Small intestine (tissue), 7 donors: ENCODE measurements around the gene PTGR3. TPM values are rescaled to one million over a fixed set of nuclear protein-coding genes. Genes with fewer than 3 reads are reported as not detected.
A peak's percentile ranks its signal among the peaks of the same experiment; 100 is the strongest.

Source experiments
- DNase-seq, 2 donors: peaks; one replicate each; pipeline versions ENCODE4 v3.0.0 to v3.0.0-alpha.2; 2013
- FAIRE-seq: peaks from 2 replicates; lab custom pipeline; 2012; peaks lifted over from hg19 to GRCh38; lab: Jason Lieb, UNC
- H3K27ac ChIP-seq, 3 donors: one replicate each; pipeline ENCODE4 v1.5.1; 2013; ENCODE audit warnings: low read length in 2 of 3, mild to moderate bottlenecking in 2 of 3, control low read depth in 1 of 3, inconsistent platforms in 1 of 3, low read depth in 1 of 3, moderate library complexity in 1 of 3
- H3K27me3 ChIP-seq, 3 donors: one replicate each; pipeline ENCODE4 v1.6.1; 2013; ENCODE audit warnings: low read length in 3 of 3, inconsistent platforms in 1 of 3; ENCODE audit not compliant: control insufficient read depth in 3 of 3, insufficient read depth in 3 of 3
- H3K36me3 ChIP-seq, 3 donors: one replicate each; pipeline ENCODE4 v1.6.1; 2013; ENCODE audit warnings: low read length in 3 of 3, inconsistent platforms in 1 of 3, low read depth in 1 of 3, mild to moderate bottlenecking in 1 of 3, moderate library complexity in 1 of 3; ENCODE audit not compliant: control insufficient read depth in 3 of 3, insufficient read depth in 2 of 3
- H3K4me1 ChIP-seq, 3 donors: one replicate each; pipeline ENCODE4 v1.6.1; 2013; ENCODE audit warnings: low read length in 2 of 3, inconsistent platforms in 1 of 3, low read depth in 1 of 3, mild to moderate bottlenecking in 1 of 3, moderate library complexity in 1 of 3; ENCODE audit not compliant: control insufficient read depth in 3 of 3, insufficient read depth in 2 of 3
- H3K4me3 ChIP-seq, 3 donors: one replicate each; pipeline ENCODE4 v1.5.1; 2013; ENCODE audit warnings: low read length in 3 of 3, control low read depth in 1 of 3, inconsistent platforms in 1 of 3, low read depth in 1 of 3, mild to moderate bottlenecking in 1 of 3, moderate library complexity in 1 of 3
- H3K9me3 ChIP-seq, 2 donors: one replicate each; pipeline ENCODE4 v1.6.1; 2013; ENCODE audit warnings: low read depth in 1 of 2, low read length in 1 of 2; ENCODE audit not compliant: control insufficient read depth in 2 of 2, insufficient read depth in 1 of 2
- WGBS, 3 donors: extraction: QIAGEN DNeasy Blood & Tissue Kit; methylation state at CpG; one replicate each; pipeline ENCODE4 v1.1.7; 2013; 5-methylcytosine and 5-hydroxymethylcytosine counted together
- polyA plus RNA-seq, 4 donors: library from polyadenylated mRNA; stranded (reverse) in 3 of 4; unstranded in 1 of 4; fragments of 200-250 nt in 3 of 4; fragments of 120-200 nt in 1 of 4; gene quantifications; one replicate each; pipeline versions ENCODE4 v1.2.1 to v1.2.3, GENCODE V29; 2013
- donor health status: healthy with polysubstance abuse.
- donor health status: control.
- donor health status: control.
- donor health status: Bipolar disorder and iron deficiency.
- donor health status: healthy.

Gene PTGR3
- polyA plus RNA-seq, 4 donors = 11.6 to 49.7 (median 22.1) TPM

DNA sequence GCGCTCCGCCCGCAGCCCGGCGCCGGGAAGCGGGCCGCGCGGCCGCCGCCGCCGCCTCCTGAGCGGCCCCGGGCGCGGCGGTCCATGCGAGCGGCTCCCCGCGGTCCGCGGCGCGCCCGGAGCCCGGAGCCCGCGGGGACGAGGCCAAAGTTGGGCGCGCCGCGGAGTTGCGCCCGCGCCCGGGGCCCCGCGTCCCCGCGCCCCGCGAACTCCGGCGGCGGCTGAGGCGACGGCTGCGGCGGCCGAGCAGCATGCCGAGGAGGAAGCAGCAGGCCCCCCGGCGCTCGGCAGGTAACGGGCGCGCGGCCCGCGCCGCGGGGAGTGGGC lies 2.6 kb upstream of the PTGR3 start:
- WGBS, 3 donors = 0 to 1% (median 0%) methylated on average over 33 to 66 of the region's 66 CpGs
- H3K36me3 ChIP-seq = peaks cover 0 to 2% (median 0%) of the 10 kb centered on the region in 3 donors
- FAIRE-seq (no peak), DNase-seq (no peak)
- H3K27me3 ChIP-seq = no peaks in the 10 kb centered on the region
- peak overlapping the region in 2 of 3 donors; percentile 96 to 97 for H3K4me3 ChIP-seq
- peak overlapping the region; percentile 87 to 92 (median 90) for H3K27ac ChIP-seq
- H3K4me1 ChIP-seq = peaks cover 6 to 42% (median 23%) of the 10 kb centered on the region in 3 donors
- no peaks in the 10 kb centered on the region for H3K9me3 ChIP-seq

DNA sequence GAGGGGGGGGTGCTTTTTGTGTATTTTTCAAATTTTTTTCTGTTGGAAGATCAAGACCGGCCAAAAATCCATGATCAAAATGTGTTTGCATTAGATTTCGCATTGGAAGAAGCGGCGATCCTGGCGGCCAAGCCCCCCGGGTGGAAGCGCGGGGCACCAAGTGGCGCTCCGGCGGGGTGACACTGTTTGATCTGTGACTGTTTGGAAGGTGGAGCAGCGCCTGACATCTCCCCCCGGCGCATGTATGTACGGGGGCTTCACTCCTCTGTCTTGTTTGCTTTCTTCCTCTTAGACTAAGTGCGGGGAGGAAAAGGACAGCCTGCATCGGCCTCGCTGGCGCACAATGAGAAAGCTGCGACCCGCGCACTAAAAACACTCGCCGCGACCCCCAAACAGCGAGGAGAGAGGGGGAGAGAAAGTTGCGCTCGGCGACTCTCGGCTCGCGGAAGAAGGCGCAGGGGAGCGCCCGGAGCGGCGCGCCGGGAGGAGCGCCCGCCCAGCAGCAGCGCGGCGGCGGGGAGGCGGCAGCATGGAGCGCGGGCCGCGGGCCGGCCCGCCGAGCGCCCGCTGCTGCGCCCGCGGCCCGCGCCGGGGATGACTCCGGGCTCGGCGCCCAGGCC lies 2.2 kb upstream of the PTGR3 start:
- H3K9me3 ChIP-seq = no peaks in the 10 kb centered on the region
- H3K27ac ChIP-seq = peak overlapping the region; percentile 84 to 94 (median 91)
- peaks cover 0 to 2% (median 0%) of the 10 kb centered on the region in 3 donors for H3K36me3 ChIP-seq
- 0 to 1% (median 0%) methylated on average over 41 to 64 of the region's 64 CpGs for WGBS, 3 donors
- FAIRE-seq (no peak), DNase-seq (peak in 1 of 2 donors; percentile 67)
- H3K4me1 ChIP-seq = peaks cover 6 to 42% (median 22%) of the 10 kb centered on the region in 3 donors
- H3K27me3 ChIP-seq = no peaks in the 10 kb centered on the region
- H3K4me3 ChIP-seq = peak overlapping the region; percentile 88 to 97 (median 96)

DNA sequence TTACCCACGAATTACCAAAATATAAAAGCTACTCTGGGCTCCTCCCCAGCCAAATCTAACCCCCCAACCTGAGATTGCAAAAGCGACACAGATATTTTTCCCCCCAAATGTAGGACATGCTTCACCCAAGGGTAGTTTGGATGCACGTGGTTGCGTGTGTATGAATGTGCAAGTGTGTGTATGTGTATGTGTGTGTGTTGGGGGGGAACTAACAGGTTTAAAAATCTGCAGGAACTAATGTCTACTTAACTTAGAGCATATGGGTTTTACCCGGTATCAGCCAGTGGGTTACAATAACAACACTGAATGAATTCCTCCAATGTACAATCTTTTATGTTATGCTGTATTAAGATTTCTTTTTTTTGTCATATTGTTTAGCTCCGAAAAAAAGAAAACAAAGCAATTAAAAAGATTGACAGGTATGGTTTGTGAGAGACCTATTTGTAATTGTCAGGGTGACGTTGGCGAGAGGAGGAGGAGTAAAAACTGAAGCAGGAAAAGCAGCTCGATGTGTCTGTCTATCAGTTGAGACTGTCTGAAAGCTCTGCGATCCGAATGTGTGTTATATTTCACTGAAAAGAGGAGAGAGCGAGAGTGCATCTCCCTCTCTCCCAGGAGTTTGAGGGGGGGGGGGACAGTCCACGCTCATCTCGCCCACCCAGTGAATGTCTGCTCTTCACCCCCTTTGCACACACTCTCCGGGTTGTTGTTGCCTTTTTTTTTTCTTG lies 1.5 kb upstream of the PTGR3 start, which contains the start of gene TSHZ1:
TSHZ1 (plus strand) TSS at position 524 of the 728 bp plus-strand sequence. CDS start 1,080 bp downstream, outside the sequence.
- Histone ChIP-seq H3K27me3 (no peaks in the 10 kb centered on the region), H3K9me3 (no peaks in the 10 kb centered on the region), H3K4me3 (peak within 1 kb of the TSS; percentile 88 to 97 (median 96)), H3K4me1 (peaks cover 3 to 38% (median 18%) of the 10 kb centered on the region in 3 donors), H3K27ac (peak within 1 kb of the TSS; percentile 94 to 99 (median 94)), H3K36me3 (peaks cover 0 to 2% (median 0%) of the 10 kb centered on the region in 3 donors)
- FAIRE-seq = no peak
- peak; percentile 89 to 91 for DNase-seq
- 1 to 3% (median 2%) methylated on average over 15 of the region's 15 CpGs for WGBS, 3 donors

DNA sequence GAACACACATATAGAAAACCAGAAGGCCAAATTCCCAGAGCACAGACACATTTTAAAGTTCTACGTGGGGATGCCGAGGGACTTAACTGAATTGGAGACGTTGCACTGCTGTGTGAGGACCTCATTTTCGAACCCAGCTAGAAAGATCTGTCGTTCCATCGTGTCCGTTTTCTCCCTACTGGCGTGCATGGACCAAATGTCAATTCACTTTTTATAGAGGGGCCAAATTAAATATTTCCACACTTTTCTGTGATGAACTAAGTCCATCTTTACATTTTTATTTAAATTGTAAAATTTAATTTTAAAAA lies 966 bp upstream of the PTGR3 start:
- peak overlapping the region; percentile 88 to 97 (median 91) for H3K4me3 ChIP-seq
- FAIRE-seq (no peak), DNase-seq (no peak)
- H3K4me1 ChIP-seq = peaks cover 2 to 37% (median 18%) of the 10 kb centered on the region in 3 donors
- H3K27me3 ChIP-seq = peaks cover 0 to 2% (median 0%) of the 10 kb centered on the region in 3 donors
- 1 to 2% (median 2%) methylated on average over 8 of the region's 8 CpGs for WGBS, 3 donors
- peak overlapping the region; percentile 94 to 99 (median 94) for H3K27ac ChIP-seq
- H3K36me3 ChIP-seq = no peaks in the 10 kb centered on the region
- no peaks in the 10 kb centered on the region for H3K9me3 ChIP-seq

DNA sequence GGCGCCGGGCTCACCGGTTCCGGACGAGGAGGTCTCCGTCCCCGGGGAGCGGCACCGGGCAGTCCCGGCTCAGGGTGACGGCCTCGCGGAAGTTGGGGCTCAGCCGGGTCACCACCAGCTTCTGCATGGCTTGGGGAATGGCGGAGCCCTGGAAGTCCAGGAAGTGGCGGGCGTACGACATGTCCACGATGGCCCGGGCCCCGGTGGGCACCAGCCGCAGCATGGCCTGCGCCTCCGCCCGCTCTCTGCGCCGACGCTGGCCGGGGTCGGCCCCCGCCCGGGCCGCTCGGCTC lies 157 bp downstream of the PTGR3 start:
- FAIRE-seq = no peak

DNA sequence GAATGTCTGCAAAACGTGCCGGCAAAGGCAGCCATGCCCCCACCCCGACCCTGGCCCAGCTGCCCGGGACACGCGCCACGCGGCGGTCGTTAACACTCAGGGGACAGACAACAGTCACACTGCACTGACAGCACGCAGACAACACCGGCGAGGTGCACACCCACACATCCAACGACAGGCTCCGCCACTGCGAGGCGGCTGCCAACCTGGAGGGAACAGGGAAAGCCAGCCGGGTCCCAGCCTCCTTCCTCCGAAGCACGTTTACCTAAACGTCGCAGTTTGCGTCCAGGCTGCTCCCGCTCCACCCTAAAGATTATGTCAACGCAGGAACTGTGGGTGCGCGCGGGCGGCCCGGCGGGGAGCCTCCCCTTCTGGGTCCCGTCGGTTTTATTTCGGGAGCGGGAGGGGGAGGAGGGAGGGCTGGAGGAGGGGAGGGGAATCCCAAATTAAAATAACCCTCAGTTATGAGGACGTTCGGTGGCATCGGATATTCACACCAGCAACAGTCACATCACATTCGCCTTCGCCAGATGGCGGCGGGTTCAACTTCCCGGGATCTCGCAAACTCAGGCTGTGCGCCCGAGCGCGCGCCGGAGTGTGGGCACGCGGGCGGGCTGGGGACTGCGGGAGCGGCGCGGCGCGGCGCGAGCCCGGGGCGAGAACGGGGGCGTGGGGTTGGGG lies 644 bp downstream of the PTGR3 start:
- FAIRE-seq = no peak
- Histone ChIP-seq H3K36me3 (no peaks in the 10 kb centered on the region), H3K27ac (peak overlapping the region; percentile 94 to 99 (median 96)), H3K4me1 (peaks cover 2 to 30% (median 15%) of the 10 kb centered on the region in 3 donors), H3K9me3 (no peaks in the 10 kb centered on the region), H3K4me3 (peak overlapping the region; percentile 83 to 97 (median 91)), H3K27me3 (peaks cover 0 to 7% (median 0%) of the 10 kb centered on the region in 3 donors)
- DNase-seq = peak in 1 of 2 donors; percentile 58
- WGBS, 3 donors = 0% methylated on average over 57 to 65 of the region's 65 CpGs

More for the DNA sequence above, 157 bp downstream of the PTGR3 start:
- H3K27me3 ChIP-seq = peaks cover 0 to 7% (median 0%) of the 10 kb centered on the region in 3 donors
- whole genome bisulfite sequencing, 3 donors = 0 to 2% (median 1%) methylated on average over 15 to 34 of the region's 34 CpGs
- DNase-seq = no peak
- peak overlapping the region; percentile 94 to 99 (median 96) for H3K27ac ChIP-seq
- H3K4me3 ChIP-seq = peak overlapping the region; percentile 83 to 97 (median 91)
- no peaks in the 10 kb centered on the region for H3K36me3 ChIP-seq
- peaks cover 2 to 35% (median 17%) of the 10 kb centered on the region in 3 donors for H3K4me1 ChIP-seq
- H3K9me3 ChIP-seq = no peaks in the 10 kb centered on the region

DNA sequence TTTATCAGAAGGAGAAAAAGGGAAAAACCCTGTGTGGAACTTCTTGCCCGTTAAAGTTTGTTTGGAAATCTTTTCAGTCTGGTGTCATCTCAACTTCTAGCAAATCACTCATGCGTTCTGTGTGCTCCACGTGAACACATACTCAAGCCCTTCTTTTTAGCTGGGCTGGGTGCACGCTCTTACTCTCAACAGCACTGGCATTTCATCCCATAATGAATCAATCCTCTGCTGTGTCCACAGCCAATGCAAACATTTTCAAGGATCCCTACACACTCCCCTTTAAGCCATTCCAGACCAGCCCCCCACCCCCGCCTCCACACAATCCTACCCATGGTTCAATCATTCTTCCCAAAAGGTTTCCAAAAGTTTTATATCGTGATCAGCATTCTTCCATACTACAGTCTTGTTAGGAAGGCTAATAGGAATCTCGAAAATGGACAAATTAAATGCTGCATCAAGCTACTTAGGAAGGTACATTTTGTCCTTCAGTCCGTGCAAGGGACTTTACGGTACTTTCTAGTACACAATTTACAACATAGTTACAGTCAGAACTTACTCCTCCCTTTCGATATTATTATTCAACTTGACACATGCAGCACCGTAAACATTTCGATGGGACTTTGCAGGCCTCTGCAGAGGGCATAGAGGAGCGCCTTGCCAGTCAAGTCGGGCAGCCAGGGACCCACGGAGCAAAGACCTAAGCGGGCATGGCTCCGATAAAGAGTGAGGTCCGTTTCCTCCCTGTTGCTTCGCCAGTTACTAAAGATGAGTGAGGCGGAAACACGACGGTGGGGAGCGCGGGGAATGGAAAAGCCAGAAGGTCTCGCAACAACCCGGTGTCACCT lies 1.4 kb downstream of the PTGR3 start:
- Histone ChIP-seq H3K4me1 (peaks cover 2 to 28% (median 13%) of the 10 kb centered on the region in 3 donors), H3K27ac (peak overlapping the region; percentile 94 to 99 (median 96)), H3K4me3 (peak overlapping the region; percentile 83 to 97 (median 91)), H3K9me3 (no peaks in the 10 kb centered on the region), H3K27me3 (peaks cover 0 to 7% (median 0%) of the 10 kb centered on the region in 3 donors), H3K36me3 (no peaks in the 10 kb centered on the region)
- DNase-seq (peak; percentile 41 to 76), FAIRE-seq (no peak)
- 6 to 11% (median 8%) methylated on average over 26 of the region's 26 CpGs for WGBS, 3 donors
